Measurements from ENCODE around the gene HOXB3.

The HOXB3 gene

DNA sequence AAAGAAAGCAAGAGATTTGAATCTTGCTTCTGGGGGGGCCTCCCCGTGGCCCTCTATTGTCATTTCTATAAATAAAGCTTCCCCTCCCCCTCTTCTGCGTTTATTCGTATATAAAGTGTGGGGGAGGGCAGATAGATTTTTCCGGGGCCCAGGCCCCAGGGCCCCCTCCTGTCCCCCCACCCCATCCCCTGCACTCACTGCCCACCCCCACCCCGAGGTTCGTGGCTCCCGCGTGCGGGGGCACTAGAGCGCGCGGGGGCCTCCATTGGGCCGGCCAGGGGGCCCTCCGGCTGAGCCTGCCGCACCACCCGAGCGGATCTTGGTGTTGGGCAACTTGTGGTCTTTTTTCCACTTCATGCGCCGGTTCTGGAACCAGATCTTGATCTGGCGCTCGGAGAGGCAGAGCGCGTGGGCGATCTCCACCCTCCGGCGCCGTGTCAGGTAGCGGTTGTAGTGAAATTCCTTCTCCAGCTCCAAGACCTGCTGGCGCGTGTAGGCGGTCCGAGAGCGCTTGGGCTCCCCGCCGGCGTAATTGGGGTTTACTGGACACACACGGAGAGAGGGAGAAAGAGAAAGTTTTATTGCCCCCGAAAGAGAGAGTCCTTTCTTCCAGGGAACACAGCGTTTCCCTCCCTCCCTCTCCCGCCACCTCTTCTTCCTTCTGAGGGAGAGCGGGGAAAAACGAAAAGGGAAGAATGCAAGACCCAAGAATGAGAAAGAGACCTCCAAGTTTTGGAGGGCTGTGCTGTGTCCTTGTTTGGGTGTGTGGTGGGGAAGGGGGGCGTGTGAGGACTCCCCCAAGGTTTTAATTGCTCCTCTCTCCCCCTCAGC is 13.3 kb downstream of the HOXB3 start (continued):
- TF ChIP-seq IKZF3 (tag by site-specific recombination; IDR thresholded peaks at IDR 0.05) (peak; percentile 83), ZNF16 (tag by site-specific recombination; IDR thresholded peaks at IDR 0.05; ENCODE audit: low read depth) (peak; percentile 32; the same call in 1 of the 2 replicates), PRDM4 (tag by site-specific recombination; IDR thresholded peaks at IDR 0.05) (peak; percentile 59; the same call in 1 of the 2 replicates), ZNF266 (tag by site-specific recombination; IDR thresholded peaks at IDR 0.05; ENCODE audit: low read depth) (no peak), PRDM1 (tag by site-specific recombination; IDR thresholded peaks at IDR 0.05) (peak; percentile 98), ZBTB7A (tag by site-specific recombination; IDR thresholded peaks at IDR 0.05; ENCODE audit: low read depth) (no peak), GLIS1 (tag by site-specific recombination; IDR thresholded peaks at IDR 0.05) (peak; percentile 64), ZIC2 (tag by site-specific recombination; IDR thresholded peaks at IDR 0.05) (peak; percentile 93), ZSCAN30 (tag by site-specific recombination; IDR thresholded peaks at IDR 0.05) (0 out of 2 replicates have a peak, but pooled peaks have one; percentile 25), ZFHX2 (tag by site-specific recombination; conservative IDR thresholded peaks at IDR 0.05) (peak; percentile 88), HIC1 (tag by site-specific recombination; IDR thresholded peaks at IDR 0.05) (peak; percentile 51; the same call in 1 of the 2 replicates), ZBTB26 (tag by site-specific recombination; optimal IDR thresholded peaks at IDR 0.05) (peak; percentile 20), ZNF521 (tag by site-specific recombination; IDR thresholded peaks at IDR 0.05) (no peak), ZNF596 (tag by site-specific recombination; IDR thresholded peaks at IDR 0.05) (peak; percentile 85), SP7 (tag by site-specific recombination; IDR thresholded peaks at IDR 0.05) (peak; percentile 20), EGR2 (tag by site-specific recombination; IDR thresholded peaks at IDR 0.05; ENCODE audit: low read depth) (peak; percentile 72), TCF7L2 (IDR thresholded peaks at IDR 0.05; ENCODE audit: borderline replicate concordance, low read depth, low read length) (no peak), ZNF600 (tag by site-specific recombination; IDR thresholded peaks at IDR 0.05) (peak; percentile 94), GLIS2 (tag by site-specific recombination; IDR thresholded peaks at IDR 0.05) (peak; percentile 68), ZNF335 (tag by site-specific recombination; conservative IDR thresholded peaks at IDR 0.05) (peak; percentile 34; the same call in 1 of the 2 replicates), ZNF391 (tag by site-specific recombination; IDR thresholded peaks at IDR 0.05; ENCODE audit: borderline replicate concordance, low read depth) (no peak)
- TF ChIP-seq, protein P1, sequence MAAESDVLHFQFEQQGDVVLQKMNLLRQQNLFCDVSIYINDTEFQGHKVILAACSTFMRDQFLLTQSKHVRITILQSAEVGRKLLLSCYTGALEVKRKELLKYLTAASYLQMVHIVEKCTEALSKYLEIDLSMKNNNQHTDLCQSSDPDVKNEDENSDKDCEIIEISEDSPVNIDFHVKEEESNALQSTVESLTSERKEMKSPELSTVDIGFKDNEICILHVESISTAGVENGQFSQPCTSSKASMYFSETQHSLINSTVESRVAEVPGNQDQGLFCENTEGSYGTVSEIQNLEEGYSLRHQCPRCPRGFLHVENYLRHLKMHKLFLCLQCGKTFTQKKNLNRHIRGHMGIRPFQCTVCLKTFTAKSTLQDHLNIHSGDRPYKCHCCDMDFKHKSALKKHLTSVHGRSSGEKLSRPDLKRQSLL (tag by site-specific recombination; IDR thresholded peaks at IDR 0.05), result peak; percentile 76; the same call in 1 of the 2 replicates

Data from HEK293 (cell line).